ENCODE measurements around the gene ATXN2L.

ATXN2L gene

DNA sequence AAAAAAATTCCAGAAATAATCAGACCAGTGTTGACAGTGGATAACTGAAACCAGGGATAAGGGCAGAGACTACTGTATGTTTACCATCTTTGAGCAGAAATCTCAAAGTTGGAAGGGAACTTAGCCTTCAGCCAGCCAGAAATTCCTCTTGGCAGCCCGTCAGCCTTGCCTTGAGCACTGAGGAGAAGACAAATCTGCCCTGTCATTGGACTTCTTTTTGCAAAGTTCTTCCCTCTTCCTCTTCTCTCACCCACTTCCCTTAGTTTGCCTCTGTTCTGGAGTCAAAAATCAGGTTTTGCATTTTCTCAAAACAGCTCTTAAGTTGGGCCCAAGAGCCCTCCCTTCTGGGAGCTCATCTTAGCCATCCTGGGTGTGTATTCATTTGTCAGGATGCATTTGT is 17.1 kb downstream of the ATXN2L start:
- H3K36me3 ChIP-seq (ENCODE audit: control insufficient read depth, low read length), result peaks cover 72% of the 10 kb centered on the region
- no peak overlapping the region for H3K4me2 ChIP-seq (ENCODE audit: low read length)
- H3F3A ChIP-seq (ENCODE audit: control insufficient read depth, insufficient read depth), result peaks cover 33% of the 10 kb centered on the region
- H3K9me2 ChIP-seq (replicated peaks; ENCODE audit: control insufficient read depth, low read length), result no peaks in the 10 kb centered on the region
- peaks cover 14% of the 10 kb centered on the region for H3K79me2 ChIP-seq (ENCODE audit: control insufficient read depth, low read length)
- no peak for TF ChIP-seq EZH2phosphoT487 (IDR thresholded peaks at IDR 0.05; ENCODE audit: borderline replicate concordance, low read length)
- TF ChIP-seq, protein P1, sequence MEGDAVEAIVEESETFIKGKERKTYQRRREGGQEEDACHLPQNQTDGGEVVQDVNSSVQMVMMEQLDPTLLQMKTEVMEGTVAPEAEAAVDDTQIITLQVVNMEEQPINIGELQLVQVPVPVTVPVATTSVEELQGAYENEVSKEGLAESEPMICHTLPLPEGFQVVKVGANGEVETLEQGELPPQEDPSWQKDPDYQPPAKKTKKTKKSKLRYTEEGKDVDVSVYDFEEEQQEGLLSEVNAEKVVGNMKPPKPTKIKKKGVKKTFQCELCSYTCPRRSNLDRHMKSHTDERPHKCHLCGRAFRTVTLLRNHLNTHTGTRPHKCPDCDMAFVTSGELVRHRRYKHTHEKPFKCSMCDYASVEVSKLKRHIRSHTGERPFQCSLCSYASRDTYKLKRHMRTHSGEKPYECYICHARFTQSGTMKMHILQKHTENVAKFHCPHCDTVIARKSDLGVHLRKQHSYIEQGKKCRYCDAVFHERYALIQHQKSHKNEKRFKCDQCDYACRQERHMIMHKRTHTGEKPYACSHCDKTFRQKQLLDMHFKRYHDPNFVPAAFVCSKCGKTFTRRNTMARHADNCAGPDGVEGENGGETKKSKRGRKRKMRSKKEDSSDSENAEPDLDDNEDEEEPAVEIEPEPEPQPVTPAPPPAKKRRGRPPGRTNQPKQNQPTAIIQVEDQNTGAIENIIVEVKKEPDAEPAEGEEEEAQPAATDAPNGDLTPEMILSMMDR (IDR thresholded peaks at IDR 0.05; ENCODE audit: low read depth, low read length, poor library complexity, severe bottlenecking), result no peak
- H3K27ac ChIP-seq (ENCODE audit: low read depth, low read length), result no peak overlapping the region
- H3K4me3 ChIP-seq (ENCODE audit: low read length), result no peak overlapping the region
- peaks cover 3% of the 10 kb centered on the region for H3K4me1 ChIP-seq (ENCODE audit: control insufficient read depth, low read length)
- peaks cover 6% of the 10 kb centered on the region for H4K20me1 ChIP-seq (ENCODE audit: control insufficient read depth, insufficient read depth, low read depth, low read length)
- H3K27me3 ChIP-seq (ENCODE audit: control insufficient read depth, low read length), result no peaks in the 10 kb centered on the region
- H3K9me3 ChIP-seq (ENCODE audit: control insufficient read depth, insufficient read depth, low read length), result no peaks in the 10 kb centered on the region

DNA sequence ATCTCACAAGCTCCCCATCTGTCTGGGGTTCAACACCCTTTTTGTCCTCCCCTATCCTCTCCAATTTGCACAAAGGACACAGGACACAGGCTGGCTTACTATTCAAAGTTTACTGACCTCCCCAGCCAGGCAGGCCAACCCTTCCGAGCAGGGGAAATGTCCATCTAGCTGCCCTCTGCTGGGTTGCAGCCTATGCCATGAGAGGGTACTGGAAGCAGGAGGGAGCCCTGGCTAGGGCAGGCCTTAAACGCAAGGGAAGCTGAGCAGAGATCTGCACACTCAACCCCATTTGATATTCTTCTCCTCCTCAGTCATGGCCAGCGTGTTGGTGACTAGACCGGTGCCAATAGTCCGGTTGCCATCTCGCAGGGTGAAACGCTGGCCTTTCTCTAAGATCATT is 19.9 kb downstream of the ATXN2L start:
- no peak for TF ChIP-seq EZH2phosphoT487 (IDR thresholded peaks at IDR 0.05; ENCODE audit: borderline replicate concordance, low read length)
- TF ChIP-seq, protein P1 (IDR thresholded peaks at IDR 0.05; ENCODE audit: low read depth, low read length, poor library complexity, severe bottlenecking), result no peak
- Histone ChIP-seq H3K9me2 (replicated peaks; ENCODE audit: control insufficient read depth, low read length) (no peaks in the 10 kb centered on the region), H3K27ac (ENCODE audit: low read depth, low read length) (no peak overlapping the region), H3K4me3 (ENCODE audit: low read length) (no peak overlapping the region), H3K27me3 (ENCODE audit: control insufficient read depth, low read length) (no peaks in the 10 kb centered on the region), H3K4me1 (ENCODE audit: control insufficient read depth, low read length) (peaks cover 15% of the 10 kb centered on the region), H3K79me2 (ENCODE audit: control insufficient read depth, low read length) (peaks cover 37% of the 10 kb centered on the region), H3K36me3 (ENCODE audit: control insufficient read depth, low read length) (peaks cover 58% of the 10 kb centered on the region), H3K9me3 (ENCODE audit: control insufficient read depth, insufficient read depth, low read length) (no peaks in the 10 kb centered on the region), H3K4me2 (ENCODE audit: low read length) (no peak overlapping the region), H3F3A (ENCODE audit: control insufficient read depth, insufficient read depth) (peaks cover 33% of the 10 kb centered on the region), H4K20me1 (ENCODE audit: control insufficient read depth, insufficient read depth, low read depth, low read length) (peaks cover 9% of the 10 kb centered on the region)

DNA sequence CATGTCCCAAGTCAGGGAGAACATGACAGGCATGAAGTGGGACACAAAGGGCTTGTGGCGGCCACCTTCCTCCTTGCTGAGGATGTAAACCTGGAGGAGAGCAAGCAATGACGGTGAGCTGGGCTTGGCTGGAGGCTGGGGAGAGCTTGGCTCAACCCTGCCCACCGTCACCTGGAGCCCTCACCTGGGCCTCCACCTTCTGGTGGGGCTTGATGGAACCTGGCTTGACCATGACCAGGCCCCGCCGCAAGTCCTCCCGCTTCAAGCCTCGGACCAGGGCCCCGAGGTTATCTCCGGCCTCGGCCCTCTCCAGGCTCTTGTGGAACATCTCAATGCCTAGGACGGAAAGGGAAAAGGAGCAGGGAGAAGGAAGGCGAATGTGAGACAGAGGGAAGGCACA is 21.0 kb downstream of the ATXN2L start:
- Histone ChIP-seq H3K79me2 (ENCODE audit: control insufficient read depth, low read length) (peaks cover 37% of the 10 kb centered on the region), H3K36me3 (ENCODE audit: control insufficient read depth, low read length) (peaks cover 47% of the 10 kb centered on the region), H3K4me1 (ENCODE audit: control insufficient read depth, low read length) (peaks cover 15% of the 10 kb centered on the region), H3K27ac (ENCODE audit: low read depth, low read length) (no peak overlapping the region), H3K9me2 (replicated peaks; ENCODE audit: control insufficient read depth, low read length) (no peaks in the 10 kb centered on the region), H3F3A (ENCODE audit: control insufficient read depth, insufficient read depth) (peaks cover 23% of the 10 kb centered on the region), H3K4me2 (ENCODE audit: low read length) (no peak overlapping the region), H3K4me3 (ENCODE audit: low read length) (no peak overlapping the region), H3K9me3 (ENCODE audit: control insufficient read depth, insufficient read depth, low read length) (no peaks in the 10 kb centered on the region), H3K27me3 (ENCODE audit: control insufficient read depth, low read length) (no peaks in the 10 kb centered on the region), H4K20me1 (ENCODE audit: control insufficient read depth, insufficient read depth, low read depth, low read length) (peaks cover 9% of the 10 kb centered on the region)
- TF ChIP-seq, protein P1 (IDR thresholded peaks at IDR 0.05; ENCODE audit: low read depth, low read length, poor library complexity, severe bottlenecking), result no peak
- TF ChIP-seq EZH2phosphoT487 (IDR thresholded peaks at IDR 0.05; ENCODE audit: borderline replicate concordance, low read length), result no peak

Measured in DOHH2 (cell line).